HUDEP-2 (cell line): ENCODE results near the gene POTEE.
"Not testable (repeated sequence)": the region's sequence is repeated elsewhere in the genome, so short reads cannot be mapped to it uniquely, and the experiment has no call there.

Source experiments
- DNase-seq, 76 experiments: peaks; one replicate each; lab custom pipeline; 2025; ENCODE audit not compliant: unreplicated experiment in 76 of 76; lab: John Stamatoyannopoulos, UW

Gene POTEE

DNA sequence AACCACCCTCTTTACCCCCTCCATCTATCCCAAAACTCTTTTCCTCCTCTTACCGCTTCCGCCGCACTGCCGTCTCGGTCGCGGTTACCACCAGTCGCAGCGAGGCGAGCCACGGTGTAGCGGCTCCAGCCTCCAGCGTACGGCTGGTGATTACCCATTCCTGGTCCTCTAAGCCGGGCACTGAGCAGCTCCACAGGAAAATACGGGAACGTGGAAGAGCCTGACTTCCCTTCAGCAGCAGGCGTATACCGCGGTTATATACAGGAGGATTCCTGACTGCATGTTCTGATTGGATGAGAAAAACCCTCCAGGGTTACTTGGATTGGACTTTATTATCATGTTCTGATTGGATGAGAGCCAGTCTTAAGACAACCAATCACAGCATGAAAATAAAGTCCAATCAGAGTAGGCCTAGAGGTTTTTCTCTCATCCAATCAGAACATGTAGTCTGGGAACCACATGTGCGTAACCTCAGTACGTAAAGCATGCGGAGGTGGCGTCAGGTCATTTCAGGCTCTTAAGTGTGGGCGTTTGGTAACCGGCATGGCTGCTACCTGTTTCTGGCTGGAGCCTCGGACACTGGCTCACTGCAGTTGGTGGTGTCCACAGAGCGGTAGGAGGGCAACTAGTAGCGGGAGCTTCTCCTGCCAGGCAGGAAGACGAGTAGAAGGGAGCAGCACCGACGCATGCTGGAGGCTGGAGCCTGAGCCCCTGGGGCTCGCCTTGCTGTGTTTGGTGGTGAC lies at the start of gene POTEE:
TSS of gene POTEE (plus strand) at position 507 of the 743 bp plus-strand sequence. CDS start 8,867 bp downstream, outside the sequence.
- DNase-seq: not testable (repeated sequence)

DNA sequence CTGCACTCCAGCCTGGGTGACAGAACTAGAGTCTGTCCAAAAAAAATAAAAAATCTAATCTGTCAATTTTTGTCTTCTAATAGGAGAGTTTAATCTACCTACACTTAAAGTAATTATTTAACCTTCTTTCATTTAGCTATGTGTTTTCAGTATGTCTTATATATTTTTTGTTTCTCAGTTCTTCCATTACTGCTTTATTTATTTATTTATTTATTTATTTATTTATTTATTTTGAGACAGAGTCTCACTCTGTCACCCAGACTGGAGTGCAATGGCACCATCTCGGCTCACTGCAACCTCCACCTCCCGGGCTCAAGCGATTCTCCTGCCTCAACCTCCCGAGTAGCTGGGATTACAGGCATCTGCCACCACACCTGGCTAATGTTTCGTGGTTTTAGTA lies 43.8 kb upstream of the POTEE start:
- DNase-seq: not testable (repeated sequence)

DNA sequence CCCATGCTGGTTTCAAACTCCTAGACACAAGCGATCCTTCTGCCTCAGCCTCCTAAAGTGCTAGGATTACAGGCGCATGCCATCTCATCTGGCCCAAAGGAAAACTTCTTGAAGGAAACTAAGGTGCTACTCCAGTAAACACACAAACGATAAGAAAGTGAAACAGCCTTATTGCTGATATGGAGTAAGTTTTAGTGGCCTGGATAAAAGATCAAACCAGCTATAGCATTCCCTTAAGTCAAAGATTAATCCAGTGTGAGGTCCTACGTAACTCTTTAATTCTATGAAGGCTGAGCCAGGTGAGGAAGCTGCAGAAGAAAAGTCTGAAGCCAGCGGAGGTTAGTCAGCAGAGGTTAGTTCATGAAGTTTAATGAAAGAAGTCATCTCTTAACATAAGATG lies 40.8 kb upstream of the POTEE start:
- no peak for DNase-seq

DNA sequence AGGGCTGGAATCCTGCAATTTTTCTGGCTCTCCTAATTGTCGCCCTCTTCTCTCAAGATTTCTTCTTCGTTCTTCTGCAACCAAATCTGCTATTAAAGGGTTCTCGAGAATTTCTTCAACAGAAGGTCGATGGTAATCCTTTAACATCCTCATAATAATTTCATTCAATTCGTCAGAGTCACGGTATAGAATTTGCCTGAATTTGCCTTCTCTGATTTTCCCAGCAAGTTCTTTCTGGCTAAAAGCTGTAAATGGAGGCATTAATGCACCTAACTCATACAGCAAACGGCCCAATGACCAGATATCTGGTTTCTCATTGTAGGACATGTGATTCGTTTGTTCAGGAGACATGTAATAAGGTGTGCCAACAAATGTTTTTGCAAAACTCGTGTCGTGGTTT lies 31.3 kb upstream of the POTEE start:
- not testable (repeated sequence) for DNase-seq

DNA sequence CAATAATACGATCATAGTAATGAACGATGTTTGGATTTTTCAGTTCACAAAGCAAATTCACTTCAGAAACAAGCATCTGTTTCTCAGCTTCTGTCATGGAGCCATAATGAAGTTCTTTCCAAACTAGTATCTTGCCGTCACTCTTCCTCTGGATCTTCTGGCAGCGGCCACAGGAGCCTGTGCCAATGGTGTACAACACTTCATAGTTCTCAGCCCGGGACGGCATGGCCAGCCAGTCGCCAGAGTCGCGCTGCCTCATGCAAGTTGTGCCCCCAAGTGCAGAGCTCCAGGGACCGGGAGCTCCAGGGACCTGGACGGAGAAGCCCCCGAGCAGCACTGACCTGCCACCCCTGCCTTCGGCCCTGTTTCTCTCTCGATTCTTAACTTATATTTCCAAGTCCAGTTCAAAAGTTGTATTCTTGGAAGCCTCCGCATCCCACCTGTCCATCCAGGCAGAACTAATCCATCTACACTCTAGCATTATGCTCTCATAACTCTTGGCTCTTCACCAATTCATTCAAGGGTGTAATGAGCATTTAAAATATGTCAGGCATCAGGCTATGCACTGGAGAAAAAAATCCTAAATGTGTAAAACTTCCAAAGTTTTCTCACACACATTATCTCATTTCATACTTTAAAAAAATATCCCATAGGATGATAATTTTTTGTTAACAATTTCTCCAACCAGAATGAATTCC lies 30.5 kb upstream of the POTEE start:
- DNase-seq: not testable (repeated sequence)

DNA sequence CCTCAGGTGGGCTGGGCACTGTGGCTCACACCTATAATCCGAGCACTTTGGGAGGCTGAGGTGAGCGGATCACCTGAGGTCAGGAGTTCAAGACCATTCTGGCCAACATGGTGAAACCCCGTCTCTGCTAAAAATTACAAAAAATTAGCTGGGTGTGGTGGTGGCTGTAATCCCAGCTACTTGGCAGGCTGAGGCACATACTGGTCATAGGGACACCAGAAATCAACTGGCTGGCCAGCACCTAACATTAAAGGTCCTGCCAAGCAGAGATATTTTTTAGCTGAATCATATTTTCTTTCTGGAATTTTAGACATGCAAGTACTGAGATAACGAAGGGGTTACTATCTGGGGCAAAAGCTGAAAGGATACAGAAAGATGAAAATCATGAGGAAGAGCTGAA lies 27.9 kb upstream of the POTEE start:
- DNase-seq: not testable (repeated sequence)

DNA sequence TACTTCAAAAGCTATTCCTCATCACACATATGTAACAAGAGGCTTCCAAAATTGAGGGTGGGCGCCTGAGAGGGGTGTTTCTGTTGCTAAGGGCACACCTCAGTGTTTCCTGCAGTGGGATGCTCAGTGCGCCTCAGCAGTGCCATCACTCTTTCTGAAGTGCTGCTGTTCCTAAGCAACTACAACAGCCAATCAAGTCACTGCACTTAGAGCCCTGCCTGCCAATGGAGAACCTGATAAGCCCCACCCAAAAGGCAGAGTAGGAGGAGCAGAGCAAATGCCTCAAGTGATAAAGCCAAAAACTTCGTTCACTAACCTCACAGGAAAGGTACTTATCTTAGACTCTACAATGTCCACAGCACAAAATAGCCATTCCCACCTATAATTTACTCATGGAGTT lies 15.9 kb upstream of the POTEE start:
- peak in 21 of 76 experiments; percentile 0 to 42 (median 2) for DNase-seq

DNA sequence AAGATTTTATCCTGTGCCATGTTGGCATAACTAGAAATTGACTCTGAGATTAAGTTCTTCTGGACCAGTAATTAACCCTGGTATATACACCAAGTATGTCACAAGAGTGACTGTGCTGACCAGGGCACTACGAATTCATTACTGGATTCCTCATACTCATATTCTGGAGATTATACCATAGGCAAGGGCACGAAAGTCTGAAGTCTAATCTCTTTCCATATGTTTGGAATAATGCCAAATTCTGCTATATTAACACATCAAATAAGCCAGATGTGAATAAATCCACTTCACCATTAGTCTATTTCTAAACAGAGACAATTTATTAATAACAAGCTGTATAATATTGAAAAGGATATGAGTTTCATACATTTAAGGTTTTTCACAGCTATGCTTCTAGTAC lies 13.2 kb upstream of the POTEE start:
- DNase-seq: not testable (repeated sequence)

DNA sequence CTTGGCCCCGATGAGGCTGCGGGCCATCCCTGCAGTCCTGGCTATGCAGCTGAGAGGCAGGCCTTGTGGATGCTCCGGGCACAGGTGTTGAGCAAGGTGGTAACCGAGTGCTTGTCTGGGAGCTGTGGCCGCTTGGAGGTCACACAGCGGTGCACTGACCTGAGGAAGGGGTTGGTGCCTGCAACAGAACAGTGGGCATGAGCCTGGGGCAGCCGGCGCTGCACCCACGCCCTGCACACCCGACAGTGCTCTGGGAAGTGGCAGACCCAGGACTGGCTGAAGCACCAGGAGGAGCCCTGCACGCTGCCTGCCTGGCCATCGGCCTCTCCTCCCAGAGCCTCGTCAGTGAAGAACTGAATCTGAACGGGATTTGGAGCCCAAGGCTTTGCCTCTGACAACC lies 8.2 kb upstream of the POTEE start:
- DNase-seq: no peak

DNA sequence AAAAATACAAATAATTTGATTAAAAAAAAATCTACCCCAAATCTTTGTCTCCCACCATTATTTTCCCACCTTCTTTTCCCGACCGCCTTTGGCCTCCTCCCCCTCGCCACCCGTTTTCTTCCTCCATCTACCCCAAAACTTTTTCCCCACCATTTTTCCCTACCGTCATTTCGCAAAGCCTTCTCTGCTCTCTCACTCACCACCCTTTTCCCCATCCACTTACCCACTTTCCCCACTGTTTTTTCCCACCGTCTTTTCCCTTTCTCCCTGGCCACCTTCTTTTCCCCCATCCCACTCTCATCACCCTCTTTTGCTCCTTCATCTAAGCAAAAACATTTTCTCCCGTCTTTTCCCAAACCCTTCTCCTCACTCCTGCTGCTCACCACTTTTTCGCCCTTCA lies 1.5 kb upstream of the POTEE start:
- DNase-seq: not testable (repeated sequence)

DNA sequence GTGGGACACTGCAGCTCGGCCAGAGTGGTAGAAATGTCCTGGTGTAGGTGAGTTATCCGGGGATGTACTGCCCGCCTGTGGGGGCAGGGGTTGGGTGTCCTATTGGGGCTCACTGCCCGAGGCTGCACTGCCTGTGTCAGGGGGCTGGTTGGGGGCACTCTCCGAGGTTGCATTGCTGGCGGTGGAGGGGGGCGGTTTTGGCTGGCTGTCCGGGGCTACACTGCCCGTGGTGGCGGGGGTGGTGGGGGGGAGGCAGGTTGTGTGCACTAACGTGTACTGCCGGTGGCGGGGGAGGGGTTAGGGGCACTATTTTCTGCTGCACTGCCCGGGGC lies 403 bp downstream of the POTEE start:
- not testable (repeated sequence) for DNase-seq

DNA sequence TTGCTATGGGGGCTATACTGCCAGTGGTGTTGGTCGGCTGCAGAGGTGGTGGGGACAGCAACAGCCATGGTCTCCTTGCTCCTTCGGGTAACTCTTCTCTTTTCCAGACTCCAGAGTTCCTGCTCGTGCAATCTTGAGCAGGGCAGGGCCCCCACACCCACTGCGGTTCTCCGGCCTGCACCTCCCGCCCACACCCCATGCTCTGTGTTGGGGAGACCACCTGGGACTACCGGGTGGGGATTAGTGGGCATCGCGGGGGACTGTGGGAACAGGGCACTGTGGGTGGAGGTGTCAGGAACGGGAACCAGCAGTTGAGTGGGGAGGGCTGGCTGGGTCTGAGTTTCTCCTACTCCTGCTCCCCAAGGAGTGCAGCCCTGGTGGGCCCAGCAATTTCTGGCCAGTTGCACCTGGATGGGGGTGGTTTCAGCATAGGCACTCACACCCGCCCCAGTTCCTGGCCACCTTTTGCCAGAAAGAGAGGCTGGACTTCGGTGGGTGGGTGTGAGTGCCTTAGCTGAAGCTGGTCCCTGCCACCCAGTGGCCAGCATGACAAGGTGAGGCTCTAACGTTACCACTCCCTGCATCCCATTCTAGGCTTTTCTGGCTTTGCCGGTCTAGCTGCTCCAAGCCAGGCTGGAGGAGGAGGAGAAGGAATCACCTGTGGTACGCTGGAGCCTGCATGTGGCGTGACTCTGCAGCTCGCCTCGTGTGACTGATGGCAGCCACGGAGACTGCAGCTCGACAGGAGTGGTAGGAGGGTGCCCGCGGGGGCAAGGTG lies 1.3 kb downstream of the POTEE start:
- DNase-seq: not testable (repeated sequence)

DNA sequence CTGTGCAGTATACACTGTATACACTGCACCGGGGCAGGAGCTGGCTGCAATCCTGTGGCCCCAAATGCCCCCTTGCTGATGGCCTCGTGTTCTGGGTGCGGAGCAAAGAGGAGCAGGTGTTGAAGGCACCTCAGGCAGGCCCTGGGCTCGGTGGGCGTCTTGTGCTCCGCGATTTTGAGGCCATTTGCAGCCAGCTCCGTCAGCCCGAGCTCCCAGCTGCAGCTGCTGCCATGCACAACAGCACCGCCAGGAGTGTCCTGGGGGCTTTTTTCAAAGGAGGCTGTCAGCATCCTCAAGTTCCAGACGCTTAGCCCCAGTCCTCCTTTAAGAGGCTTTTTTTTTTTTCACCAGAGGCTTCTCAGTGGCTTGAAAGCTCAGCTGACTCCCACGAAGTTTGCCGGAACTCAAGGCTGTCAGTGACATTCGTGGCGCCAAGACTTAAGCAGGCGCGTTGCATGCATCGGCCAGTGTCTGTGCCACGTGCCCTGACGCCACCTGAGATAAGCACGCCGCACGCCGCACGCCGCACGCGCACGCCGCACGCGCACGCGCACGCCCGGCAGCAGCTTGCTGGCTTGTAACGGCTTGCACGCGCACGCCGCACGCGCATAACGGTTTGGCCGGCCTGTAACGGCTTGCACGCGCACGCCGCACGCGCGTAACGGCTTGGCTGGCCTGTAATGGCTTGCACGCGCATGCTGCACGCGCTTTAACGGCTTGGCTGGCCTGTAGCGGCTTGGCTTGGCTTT lies 8.1 kb downstream of the POTEE start:
- DNase-seq: not testable (repeated sequence)

DNA sequence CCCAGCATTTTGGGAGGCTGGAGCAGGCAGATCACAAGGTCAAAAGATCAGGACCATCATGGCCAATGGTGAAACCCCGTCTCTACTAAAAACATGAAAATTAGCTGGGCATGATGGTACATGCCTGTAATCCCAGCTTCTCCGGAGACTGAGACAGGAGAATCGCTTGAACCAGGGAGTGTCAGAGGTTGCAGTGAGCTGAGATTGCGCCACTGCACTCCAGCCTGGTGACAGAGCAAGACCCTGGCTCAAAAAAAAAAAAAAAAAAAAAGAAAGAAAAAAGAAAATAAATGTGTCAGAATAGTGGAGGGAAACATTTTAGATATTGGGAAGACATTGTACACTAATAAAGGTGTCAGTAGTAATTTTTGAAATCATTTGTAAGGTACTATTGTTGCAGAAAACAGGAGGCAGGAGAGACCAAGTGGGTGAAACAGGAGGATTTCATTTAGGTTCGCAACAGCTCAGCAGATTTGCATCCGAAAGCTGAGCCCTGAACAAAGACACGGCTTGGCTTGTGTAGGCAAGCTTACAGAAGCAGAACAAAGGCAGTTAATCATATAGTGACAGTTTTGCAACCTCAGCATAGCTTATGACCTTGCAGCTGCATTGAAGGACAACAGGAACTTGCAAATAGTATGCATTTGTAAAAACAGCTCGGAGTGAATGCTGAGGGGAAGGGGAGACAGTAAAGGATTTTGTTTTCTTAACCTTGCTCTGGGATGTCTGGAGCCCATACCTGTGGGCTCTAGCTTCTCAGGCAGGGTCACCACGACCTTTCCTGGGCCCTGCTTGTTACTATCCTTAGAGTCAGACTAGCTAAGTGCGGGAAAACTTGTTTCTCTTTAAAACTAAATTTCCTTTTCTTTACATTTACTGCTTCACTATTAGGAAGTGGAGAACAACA lies 26.5 kb downstream of the POTEE start:
- not testable (repeated sequence) for DNase-seq
